ENCODE data around the gene CYP2B6.

CYP2B6 gene

DNA sequence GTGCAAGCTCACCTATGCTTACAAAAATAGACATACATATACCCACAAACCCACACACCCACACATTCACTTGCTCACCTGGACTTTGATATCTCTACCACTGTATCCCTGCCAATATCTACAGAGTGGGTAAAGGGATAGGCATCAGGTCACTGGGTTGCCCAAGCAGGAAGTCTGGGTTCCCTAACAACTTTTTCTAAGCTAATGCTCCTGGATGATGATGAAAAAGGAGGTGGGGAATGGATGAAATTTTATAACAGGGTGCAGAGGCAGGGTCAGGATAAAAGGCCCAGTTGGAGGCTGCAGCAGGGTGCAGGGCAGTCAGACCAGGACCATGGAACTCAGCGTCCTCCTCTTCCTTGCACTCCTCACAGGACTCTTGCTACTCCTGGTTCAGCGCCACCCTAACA is at the start of gene CYP2B6:
Gene CYP2B6, plus strand, starts transcription at position 311 of the 410 bp plus-strand sequence. Its CDS starts 24 bp downstream, at position 335.
- in situ Hi-C loops (cut with HindIII; ENCODE audit: low sequenced_read_pairs) = no loop called here
- no peak for DNase-seq (ENCODE audit: low read depth, low spot score)
- H3K4me3 ChIP-seq (ENCODE audit: low read depth, low read length) = no peak within 1 kb of the TSS
- TF ChIP-seq, protein P1, sequence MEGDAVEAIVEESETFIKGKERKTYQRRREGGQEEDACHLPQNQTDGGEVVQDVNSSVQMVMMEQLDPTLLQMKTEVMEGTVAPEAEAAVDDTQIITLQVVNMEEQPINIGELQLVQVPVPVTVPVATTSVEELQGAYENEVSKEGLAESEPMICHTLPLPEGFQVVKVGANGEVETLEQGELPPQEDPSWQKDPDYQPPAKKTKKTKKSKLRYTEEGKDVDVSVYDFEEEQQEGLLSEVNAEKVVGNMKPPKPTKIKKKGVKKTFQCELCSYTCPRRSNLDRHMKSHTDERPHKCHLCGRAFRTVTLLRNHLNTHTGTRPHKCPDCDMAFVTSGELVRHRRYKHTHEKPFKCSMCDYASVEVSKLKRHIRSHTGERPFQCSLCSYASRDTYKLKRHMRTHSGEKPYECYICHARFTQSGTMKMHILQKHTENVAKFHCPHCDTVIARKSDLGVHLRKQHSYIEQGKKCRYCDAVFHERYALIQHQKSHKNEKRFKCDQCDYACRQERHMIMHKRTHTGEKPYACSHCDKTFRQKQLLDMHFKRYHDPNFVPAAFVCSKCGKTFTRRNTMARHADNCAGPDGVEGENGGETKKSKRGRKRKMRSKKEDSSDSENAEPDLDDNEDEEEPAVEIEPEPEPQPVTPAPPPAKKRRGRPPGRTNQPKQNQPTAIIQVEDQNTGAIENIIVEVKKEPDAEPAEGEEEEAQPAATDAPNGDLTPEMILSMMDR (IDR thresholded peaks at IDR 0.05; ENCODE audit: low read depth, low read length) = no peak

DNA sequence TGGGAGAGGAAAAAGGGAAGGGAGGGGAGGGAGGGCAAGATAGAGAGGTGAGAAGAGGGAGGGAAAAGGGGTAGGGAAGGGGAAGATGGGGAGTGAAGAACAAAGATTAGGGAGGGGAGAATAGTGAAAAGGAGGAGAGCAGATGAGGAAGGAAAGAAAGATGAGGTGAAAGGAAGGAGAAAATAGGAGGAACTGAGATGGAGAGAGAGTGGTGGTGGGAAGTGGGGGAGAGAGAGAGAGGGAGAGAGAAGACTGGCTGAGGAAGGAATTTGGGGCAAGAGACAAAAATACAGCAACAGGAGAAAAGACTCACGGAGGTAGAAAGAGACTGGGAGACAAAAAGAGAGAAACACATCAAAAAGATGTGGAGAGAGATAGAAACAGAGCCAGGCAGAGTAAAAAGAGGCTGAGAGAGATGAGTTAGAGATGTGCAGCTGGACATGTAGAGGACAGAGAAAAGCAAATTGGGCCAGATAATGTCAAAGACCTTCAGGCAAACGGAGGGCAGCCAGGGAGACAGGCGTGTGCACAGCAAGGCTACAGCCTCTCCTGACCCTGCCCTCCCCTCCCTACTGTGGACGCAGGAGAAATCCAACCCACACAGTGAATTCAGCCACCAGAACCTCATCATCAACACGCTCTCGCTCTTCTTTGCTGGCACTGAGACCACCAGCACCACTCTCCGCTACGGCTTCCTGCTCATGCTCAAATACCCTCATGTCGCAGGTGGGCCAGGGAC is 49.4 kb upstream of the CYP2B6 start:
- DNase-seq (ENCODE audit: low read depth, low spot score) = no peak
- in situ Hi-C loops (cut with HindIII; ENCODE audit: low sequenced_read_pairs) = no loop called here
- no peak overlapping the region for H3K4me3 ChIP-seq (ENCODE audit: low read depth, low read length)
- TF ChIP-seq, protein P1 (IDR thresholded peaks at IDR 0.05; ENCODE audit: low read depth, low read length) = no peak

DNA sequence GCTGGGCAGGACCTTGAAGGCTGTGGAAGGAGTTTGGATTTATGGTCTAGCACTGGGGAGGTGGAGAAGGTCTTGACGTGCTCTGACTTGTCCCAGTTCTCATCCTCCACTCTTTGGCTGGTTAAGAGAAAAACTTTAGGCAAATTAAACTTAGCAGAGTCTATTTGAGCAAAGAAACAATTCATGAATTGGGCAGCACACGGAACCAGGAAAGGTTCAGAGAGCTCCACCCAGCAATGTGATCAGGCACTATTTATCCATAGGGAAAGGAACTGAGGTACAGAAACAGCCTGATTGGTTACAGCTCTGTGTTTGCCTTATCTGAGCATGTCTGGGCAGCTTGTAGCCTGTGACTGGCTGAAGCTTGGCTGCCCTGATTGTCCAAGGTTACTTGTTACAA is 45.4 kb upstream of the CYP2B6 start:
- TF ChIP-seq, protein P1 (IDR thresholded peaks at IDR 0.05; ENCODE audit: low read depth, low read length) = no peak
- no peak for DNase-seq (ENCODE audit: low read depth, low spot score)
- no peak overlapping the region for H3K4me3 ChIP-seq (ENCODE audit: low read depth, low read length)
- in situ Hi-C loops (cut with HindIII; ENCODE audit: low sequenced_read_pairs) = no loop called here

DNA sequence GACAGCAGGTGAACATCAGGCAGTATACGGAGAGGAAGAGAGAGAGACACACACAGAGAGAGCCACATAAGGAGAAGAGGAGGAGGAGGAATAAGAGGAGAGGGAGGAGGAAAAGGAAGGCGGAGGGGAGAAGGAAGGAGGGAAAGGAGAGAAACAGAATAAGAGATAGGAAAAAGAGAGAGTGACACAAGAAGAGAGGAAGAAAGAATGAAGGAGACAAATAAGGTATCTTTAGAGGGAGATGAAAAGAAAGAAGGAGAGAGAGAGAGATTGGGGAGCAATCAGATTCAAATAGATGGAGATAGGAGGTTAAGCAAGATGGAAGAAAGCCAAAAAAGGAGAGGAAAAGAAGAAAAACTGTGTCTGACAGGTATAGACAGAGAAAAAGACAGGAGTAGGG is 44.0 kb upstream of the CYP2B6 start:
- no peak for DNase-seq (ENCODE audit: low read depth, low spot score)
- H3K4me3 ChIP-seq (ENCODE audit: low read depth, low read length) = no peak overlapping the region
- in situ Hi-C loops (cut with HindIII; ENCODE audit: low sequenced_read_pairs) = no loop called here

DNA sequence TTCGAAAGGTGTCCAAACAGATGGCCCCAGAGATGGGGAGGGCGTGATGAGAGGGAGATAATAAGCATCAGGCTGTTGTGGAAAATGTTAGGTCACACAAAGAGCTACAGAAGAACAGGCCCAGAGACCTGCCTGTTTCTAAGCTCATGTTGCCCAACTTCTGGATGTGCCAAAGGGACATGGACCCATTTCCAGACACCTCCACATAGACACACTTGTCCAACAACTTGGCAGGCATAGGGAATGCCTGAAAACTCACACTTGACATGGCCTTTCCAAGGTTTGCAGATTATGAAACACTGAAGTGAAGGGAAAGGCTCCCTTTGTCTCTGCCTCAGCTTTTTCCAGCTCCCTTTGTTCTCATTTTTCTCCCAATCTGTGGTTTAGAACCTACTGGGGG is 43.5 kb upstream of the CYP2B6 start:
- TF ChIP-seq, protein P1 (IDR thresholded peaks at IDR 0.05; ENCODE audit: low read depth, low read length) = no peak
- in situ Hi-C loops (cut with HindIII; ENCODE audit: low sequenced_read_pairs) = no loop called here
- DNase-seq (ENCODE audit: low read depth, low spot score) = no peak
- no peak overlapping the region for H3K4me3 ChIP-seq (ENCODE audit: low read depth, low read length)

More for the DNA sequence above, 44.0 kb upstream of the CYP2B6 start:
- TF ChIP-seq, protein P1 (IDR thresholded peaks at IDR 0.05; ENCODE audit: low read depth, low read length) = no peak

DNA sequence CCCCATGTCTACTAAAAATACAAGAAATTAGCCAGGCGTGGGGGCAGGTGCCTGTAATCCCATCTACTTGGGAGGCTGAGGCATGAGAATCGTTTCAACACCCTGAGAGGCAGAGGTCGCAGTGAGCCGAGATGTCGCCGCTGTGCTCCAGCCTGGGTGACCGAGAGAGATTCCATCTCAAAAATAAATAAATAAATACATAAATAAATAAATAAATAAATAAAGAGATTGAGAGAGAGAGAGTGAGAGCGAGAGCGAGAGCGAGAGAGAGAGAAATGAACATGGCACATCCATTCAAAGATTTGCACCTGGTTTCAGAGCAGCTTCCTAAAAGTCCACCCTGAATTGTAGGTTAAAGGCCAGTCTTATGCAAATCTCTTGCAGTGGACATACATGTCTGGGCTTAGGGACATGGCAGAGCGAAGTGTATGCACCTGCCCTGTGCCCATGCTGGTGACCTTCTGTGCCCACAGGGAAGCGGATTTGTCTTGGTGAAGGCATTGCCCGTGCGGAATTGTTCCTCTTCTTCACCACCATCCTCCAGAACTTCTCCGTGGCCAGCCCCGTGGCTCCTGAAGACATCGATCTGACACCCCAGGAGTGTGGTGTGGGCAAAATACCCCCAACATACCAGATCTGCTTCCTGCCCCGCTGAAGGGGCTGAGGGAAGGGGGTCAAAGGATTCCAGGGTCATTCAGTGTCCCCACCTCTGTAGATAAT is 42.3 kb upstream of the CYP2B6 start:
- no peak for DNase-seq (ENCODE audit: low read depth, low spot score)
- in situ Hi-C loops (cut with HindIII; ENCODE audit: low sequenced_read_pairs) = no loop called here
- no peak overlapping the region for H3K4me3 ChIP-seq (ENCODE audit: low read depth, low read length)
- TF ChIP-seq, protein P1 (IDR thresholded peaks at IDR 0.05; ENCODE audit: low read depth, low read length) = no peak
